Measurements from ENCODE around the gene DYDC2.
"Not testable (repeated sequence)": the region's sequence is repeated elsewhere in the genome, so short reads cannot be mapped to it uniquely, and the experiment has no call there.

Gene DYDC2

DNA sequence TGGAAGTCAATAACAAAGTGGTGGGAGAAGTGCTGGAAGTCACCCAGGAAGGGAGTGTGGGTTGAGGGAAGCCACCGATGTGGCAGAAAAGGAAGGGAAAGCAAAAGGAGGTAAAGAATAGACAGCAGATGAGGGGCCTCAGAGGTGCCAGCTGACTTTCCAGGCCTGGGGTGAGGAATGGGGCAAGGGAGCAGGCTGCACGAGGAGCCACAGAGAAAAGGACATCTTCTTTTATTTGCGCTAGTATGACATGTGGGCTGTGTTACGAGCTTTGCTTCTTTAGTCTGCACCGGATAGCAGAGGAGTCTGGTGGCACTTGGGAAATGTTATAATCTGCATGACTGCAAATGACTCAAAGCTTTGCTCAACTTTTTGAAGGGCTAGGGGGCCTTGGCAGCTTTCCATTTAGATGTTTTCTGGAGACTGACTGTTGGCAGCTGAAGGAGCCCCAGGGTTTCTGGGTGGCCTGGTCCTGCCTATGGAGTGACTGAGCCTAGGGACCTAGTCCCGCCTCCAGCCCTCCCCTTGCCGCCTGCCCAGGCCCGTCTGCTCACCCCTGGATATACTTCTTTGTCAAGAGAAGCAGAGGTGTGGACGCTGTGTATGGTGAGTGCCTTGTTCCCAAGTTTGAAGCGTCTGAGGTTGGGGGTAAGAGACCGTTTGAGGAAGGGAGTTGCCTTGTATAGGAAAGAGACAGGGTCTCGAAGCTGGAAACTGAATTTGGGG lies 56.9 kb downstream of the DYDC2 start:
- no peak for DNase-seq (ENCODE audit: low read depth in 4 of 4, low spot score in 1 of 4)

DNA sequence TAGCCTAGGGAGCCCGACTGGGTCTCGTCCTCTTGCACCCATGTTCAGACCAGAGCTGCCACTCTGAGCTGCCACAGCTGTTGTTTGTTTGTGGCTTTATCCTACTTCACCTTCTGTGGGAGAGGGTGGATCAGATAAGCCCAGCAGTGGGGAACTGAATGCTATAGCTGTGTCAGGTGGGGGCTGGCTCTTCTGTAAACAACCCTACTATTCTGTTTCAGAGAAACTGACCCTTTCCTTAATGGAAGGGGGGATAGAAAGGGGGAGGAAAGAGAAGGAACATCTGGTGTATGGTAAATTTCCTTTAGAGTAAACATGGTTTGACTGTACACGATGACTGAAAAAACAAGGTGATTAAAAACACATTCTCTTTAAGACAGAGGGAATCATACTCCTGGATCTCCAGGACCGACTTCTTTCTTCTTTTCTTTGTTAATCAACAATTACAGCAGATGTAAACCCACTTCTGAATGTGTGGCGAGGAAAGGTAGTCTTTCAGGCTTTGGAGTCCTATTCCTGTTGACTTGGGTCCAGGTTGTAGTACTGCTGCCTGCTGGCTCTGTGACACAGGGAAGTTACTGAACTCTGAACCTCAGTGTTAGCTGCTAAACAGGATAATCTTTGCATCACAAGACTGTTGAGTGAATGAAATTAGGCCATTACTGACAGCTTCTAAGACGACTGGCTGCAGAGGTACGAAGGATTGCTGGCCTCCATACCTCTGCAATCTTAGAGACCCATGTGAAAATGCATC lies 57.7 kb downstream of the DYDC2 start:
- no peak for DNase-seq (ENCODE audit: low read depth in 4 of 4, low spot score in 1 of 4)

DNA sequence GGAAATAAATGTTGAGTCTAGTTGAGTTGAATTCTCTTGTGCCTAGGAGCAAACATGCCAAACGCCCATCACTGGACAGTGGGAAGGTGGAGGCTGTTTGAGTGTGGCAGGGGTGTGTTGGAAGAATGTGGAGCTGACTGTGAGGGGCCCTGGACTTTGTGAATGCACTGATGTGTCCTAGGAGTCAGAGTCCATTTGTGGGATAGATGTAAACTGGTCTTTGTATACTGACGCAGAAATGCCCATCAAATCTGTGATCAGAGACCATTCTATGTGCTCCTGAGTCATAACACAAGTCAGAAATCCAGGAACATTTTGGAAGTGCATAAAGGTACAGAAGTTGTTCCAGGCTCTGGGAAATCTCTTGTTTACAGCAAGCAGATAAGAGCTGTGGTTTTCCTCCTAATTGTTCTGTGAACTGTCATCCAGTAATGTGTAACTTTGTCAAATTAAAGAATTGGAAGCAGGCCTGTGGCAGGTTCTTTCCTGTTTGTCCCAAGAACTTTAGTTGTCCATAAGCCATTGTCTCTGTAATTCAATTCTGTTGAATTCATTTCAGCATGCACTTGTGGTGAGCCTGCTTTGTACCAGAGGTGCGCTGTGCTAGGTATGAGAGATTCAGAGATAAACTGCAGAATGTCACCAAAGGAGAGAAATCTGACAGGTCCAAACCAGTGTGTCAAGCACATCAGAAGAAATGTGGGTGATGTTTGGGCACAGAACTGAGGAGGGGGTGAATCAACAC lies 59.3 kb downstream of the DYDC2 start:
- DNase-seq (ENCODE audit: low read depth in 4 of 4, low spot score in 1 of 4), result no peak

DNA sequence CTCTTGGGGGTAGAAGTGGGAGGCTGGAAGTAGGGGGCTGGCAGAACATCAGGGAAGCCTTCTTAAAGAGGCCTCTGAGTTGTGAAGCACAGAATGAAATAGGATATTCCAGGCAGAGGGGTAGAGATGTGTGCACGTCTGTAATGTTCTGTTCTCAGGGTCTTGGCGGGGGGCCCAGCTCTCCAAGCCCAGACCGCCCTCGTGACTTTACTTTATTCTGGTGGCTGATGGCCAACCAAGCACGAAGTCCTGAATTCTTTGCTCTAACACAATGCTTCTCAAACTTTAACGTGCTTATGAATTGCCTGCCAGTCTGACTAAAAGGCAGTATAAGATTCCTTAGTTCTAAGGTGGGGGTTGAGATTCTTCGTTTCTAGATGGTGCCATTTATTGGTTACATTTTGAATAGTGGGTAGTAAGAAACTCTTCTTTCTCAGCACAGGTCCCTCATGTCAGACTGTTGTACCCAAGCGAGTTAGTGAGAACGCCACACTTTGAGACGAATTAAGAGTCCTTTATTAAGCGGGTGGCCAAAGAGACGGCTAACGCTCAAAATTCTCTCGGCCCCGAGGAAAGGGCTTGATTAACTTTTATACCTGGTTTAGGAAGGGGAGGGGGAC lies 60.0 kb downstream of the DYDC2 start:
- no peak for DNase-seq (ENCODE audit: low read depth in 4 of 4, low spot score in 1 of 4)

DNA sequence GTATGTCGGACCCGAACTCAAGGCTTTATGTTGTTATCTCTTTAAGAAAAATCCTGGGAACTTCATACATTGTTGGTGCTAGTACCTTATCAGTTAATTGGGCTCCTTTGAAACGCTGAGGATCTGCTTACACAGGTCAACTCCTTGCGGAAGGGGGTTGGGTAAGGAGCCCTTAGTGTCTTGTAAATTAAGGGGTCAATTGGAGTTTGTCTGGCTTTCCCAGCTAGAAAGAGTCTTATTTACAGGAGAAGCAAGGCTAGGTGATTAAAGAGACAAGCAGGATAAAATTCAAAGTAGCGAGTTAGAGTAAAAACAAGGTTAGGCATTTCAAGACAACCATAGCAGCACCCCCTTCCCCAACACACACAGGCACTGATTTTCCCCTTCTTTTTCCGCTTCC lies 60.7 kb downstream of the DYDC2 start:
- not testable (repeated sequence) for DNase-seq (ENCODE audit: low read depth in 4 of 4, low spot score in 1 of 4)

Data from stimulated activated CD4-positive, alpha-beta T cell treated with anti-CD3 and anti-CD28 coated beads, Interleukin-1b, Interleukin-23, amount 100 ng/mL, for 24 hours (primary cell).